Measurements from ENCODE around the gene DDX6. TPM values are rescaled to one million over a fixed set of nuclear protein-coding genes. Genes with fewer than 3 reads are reported as not detected.

DDX6 gene
- polyA plus RNA-seq, 1 donor from 2014 or later, result 76.1 TPM

DNA sequence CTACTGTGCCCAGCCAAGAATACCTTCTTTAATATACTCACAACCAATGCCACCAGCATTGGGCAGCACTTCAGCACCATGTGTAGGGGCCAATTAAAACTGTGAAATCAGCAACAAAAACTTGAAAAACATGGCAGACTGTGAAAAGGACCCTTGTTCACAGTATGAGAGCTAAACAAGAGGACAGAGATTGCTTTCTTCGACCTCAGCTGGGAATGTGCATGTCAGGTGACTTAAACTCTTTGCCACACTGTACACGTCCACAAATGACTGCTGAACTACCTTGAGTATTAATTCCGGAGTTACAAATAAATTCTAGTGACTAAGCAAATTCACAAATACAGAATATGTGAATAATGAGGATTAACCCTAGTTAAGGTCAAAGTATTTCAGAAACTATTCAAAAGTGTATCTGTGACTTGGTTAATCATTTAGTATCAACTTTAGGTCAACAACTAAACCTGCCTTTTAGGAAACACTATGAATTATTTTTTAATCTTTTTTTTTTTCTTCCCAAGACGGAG lies 33.0 kb downstream of the DDX6 start:
- no peaks in the 10 kb centered on the region for H3K9me2 ChIP-seq (ENCODE audit: insufficient read depth, low read length)
- TF ChIP-seq EP300 (conservative IDR thresholded peaks at IDR 0.05; ENCODE audit: poor library complexity, severe bottlenecking) (no peak), SMC3 (conservative IDR thresholded peaks at IDR 0.05; ENCODE audit: poor library complexity) (no peak), EZH2 (IDR thresholded peaks at IDR 0.05; ENCODE audit: borderline replicate concordance, insufficient read depth, low read length, poor library complexity, severe bottlenecking) (no peak), RAD21 (conservative IDR thresholded peaks at IDR 0.05) (no peak), POLR2AphosphoS5 (IDR thresholded peaks at IDR 0.05) (no peak), TAF1 (IDR thresholded peaks at IDR 0.05; ENCODE audit: low read depth) (no peak), MXI1 (conservative IDR thresholded peaks at IDR 0.05; ENCODE audit: poor library complexity, severe bottlenecking) (no peak)
- TF ChIP-seq, protein P1, sequence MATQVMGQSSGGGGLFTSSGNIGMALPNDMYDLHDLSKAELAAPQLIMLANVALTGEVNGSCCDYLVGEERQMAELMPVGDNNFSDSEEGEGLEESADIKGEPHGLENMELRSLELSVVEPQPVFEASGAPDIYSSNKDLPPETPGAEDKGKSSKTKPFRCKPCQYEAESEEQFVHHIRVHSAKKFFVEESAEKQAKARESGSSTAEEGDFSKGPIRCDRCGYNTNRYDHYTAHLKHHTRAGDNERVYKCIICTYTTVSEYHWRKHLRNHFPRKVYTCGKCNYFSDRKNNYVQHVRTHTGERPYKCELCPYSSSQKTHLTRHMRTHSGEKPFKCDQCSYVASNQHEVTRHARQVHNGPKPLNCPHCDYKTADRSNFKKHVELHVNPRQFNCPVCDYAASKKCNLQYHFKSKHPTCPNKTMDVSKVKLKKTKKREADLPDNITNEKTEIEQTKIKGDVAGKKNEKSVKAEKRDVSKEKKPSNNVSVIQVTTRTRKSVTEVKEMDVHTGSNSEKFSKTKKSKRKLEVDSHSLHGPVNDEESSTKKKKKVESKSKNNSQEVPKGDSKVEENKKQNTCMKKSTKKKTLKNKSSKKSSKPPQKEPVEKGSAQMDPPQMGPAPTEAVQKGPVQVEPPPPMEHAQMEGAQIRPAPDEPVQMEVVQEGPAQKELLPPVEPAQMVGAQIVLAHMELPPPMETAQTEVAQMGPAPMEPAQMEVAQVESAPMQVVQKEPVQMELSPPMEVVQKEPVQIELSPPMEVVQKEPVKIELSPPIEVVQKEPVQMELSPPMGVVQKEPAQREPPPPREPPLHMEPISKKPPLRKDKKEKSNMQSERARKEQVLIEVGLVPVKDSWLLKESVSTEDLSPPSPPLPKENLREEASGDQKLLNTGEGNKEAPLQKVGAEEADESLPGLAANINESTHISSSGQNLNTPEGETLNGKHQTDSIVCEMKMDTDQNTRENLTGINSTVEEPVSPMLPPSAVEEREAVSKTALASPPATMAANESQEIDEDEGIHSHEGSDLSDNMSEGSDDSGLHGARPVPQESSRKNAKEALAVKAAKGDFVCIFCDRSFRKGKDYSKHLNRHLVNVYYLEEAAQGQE (IDR thresholded peaks at IDR 0.05; ENCODE audit: borderline replicate concordance), result no peak
- no peak overlapping the region for H3K4me2 ChIP-seq (ENCODE audit: low read length)
- H3K36me3 ChIP-seq (ENCODE audit: insufficient read depth, low read length), result peaks cover 24% of the 10 kb centered on the region
- no peaks in the 10 kb centered on the region for H3F3A ChIP-seq (ENCODE audit: insufficient read depth, low read length, poor library complexity, severe bottlenecking)
- no peak overlapping the region for H2AFZ ChIP-seq (ENCODE audit: low read depth, low read length)
- H3K9me3 ChIP-seq (ENCODE audit: low read length), result no peaks in the 10 kb centered on the region
- H3K27me3 ChIP-seq (ENCODE audit: insufficient read depth, low read depth, low read length), result no peaks in the 10 kb centered on the region
- no peak overlapping the region for H3K9ac ChIP-seq (ENCODE audit: low read length)
- no peaks in the 10 kb centered on the region for H3K79me2 ChIP-seq (replicated peaks; ENCODE audit: insufficient read depth, low read length)
- H4K20me1 ChIP-seq (ENCODE audit: insufficient read depth), result peaks cover 5% of the 10 kb centered on the region
- H3K4me3 ChIP-seq (ENCODE audit: low read length), result no peak overlapping the region
- H3K27ac ChIP-seq (ENCODE audit: low read length), result no peak overlapping the region

DNA sequence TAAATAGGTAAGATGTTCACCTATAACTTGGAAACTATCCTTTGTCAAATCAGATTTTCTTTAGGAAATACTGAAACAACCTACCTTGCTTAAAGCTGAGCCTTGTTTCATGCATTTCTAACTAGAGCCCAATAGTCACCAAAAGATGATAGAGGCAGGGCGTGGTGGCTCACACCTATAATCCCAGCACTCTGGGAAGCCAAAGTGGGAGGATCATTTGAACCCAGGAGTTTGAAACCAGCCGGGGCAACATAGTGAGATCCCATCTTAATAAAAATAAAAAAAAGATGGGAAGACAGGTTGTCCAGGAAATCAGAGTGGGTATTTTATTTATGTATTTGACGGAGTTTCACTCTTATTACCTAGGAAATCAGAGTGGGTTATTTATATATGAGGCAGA lies 38.3 kb downstream of the DDX6 start:
- Histone ChIP-seq H3K27ac (ENCODE audit: low read length) (no peak overlapping the region), H3K27me3 (ENCODE audit: insufficient read depth, low read depth, low read length) (no peaks in the 10 kb centered on the region), H3K4me3 (ENCODE audit: low read length) (no peak overlapping the region), H2AFZ (ENCODE audit: low read depth, low read length) (no peak overlapping the region), H3K9me3 (ENCODE audit: low read length) (no peaks in the 10 kb centered on the region), H3F3A (ENCODE audit: insufficient read depth, low read length, poor library complexity, severe bottlenecking) (peaks cover 3% of the 10 kb centered on the region), H3K79me2 (replicated peaks; ENCODE audit: insufficient read depth, low read length) (peaks cover 4% of the 10 kb centered on the region), H3K9me2 (ENCODE audit: insufficient read depth, low read length) (no peaks in the 10 kb centered on the region), H3K36me3 (ENCODE audit: insufficient read depth, low read length) (peaks cover 7% of the 10 kb centered on the region), H4K20me1 (ENCODE audit: insufficient read depth) (no peaks in the 10 kb centered on the region), H3K9ac (ENCODE audit: low read length) (no peak overlapping the region), H3K4me2 (ENCODE audit: low read length) (no peak overlapping the region)
- TF ChIP-seq, protein P2, sequence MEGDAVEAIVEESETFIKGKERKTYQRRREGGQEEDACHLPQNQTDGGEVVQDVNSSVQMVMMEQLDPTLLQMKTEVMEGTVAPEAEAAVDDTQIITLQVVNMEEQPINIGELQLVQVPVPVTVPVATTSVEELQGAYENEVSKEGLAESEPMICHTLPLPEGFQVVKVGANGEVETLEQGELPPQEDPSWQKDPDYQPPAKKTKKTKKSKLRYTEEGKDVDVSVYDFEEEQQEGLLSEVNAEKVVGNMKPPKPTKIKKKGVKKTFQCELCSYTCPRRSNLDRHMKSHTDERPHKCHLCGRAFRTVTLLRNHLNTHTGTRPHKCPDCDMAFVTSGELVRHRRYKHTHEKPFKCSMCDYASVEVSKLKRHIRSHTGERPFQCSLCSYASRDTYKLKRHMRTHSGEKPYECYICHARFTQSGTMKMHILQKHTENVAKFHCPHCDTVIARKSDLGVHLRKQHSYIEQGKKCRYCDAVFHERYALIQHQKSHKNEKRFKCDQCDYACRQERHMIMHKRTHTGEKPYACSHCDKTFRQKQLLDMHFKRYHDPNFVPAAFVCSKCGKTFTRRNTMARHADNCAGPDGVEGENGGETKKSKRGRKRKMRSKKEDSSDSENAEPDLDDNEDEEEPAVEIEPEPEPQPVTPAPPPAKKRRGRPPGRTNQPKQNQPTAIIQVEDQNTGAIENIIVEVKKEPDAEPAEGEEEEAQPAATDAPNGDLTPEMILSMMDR (IDR thresholded peaks at IDR 0.05; ENCODE audit: poor library complexity, severe bottlenecking), result no peak
- TF ChIP-seq, protein P1 (IDR thresholded peaks at IDR 0.05; ENCODE audit: borderline replicate concordance), result no peak
- no peak for TF ChIP-seq TAF1 (IDR thresholded peaks at IDR 0.05; ENCODE audit: low read depth)
- TF ChIP-seq MXI1 (conservative IDR thresholded peaks at IDR 0.05; ENCODE audit: poor library complexity, severe bottlenecking), result no peak
- TF ChIP-seq RAD21 (conservative IDR thresholded peaks at IDR 0.05), result no peak
- no peak for TF ChIP-seq EP300 (conservative IDR thresholded peaks at IDR 0.05; ENCODE audit: poor library complexity, severe bottlenecking)
- TF ChIP-seq EZH2 (IDR thresholded peaks at IDR 0.05; ENCODE audit: borderline replicate concordance, insufficient read depth, low read length, poor library complexity, severe bottlenecking), result no peak
- TF ChIP-seq SMC3 (conservative IDR thresholded peaks at IDR 0.05; ENCODE audit: poor library complexity), result no peak
- TF ChIP-seq POLR2AphosphoS5 (IDR thresholded peaks at IDR 0.05), result no peak

Measured in neural cell (in vitro differentiated cells).